Measurements from ENCODE around the gene KRT14.

- TF ChIP-seq CTCF (conservative IDR thresholded peaks at IDR 0.05; ENCODE audit: low read length) (no peak), EZH2phosphoT487 (IDR thresholded peaks at IDR 0.05; ENCODE audit: borderline replicate concordance, low read depth, low read length) (no peak)
These were observed 8.9 kb upstream of the KRT14 start for GRCh38 chr17:41595585-41595984.
